HG03095 (cell line): ENCODE measurements around the gene EIF4E.
A peak's percentile ranks its signal among the peaks of the same experiment; 100 is the strongest.

Source experiments
- ATAC-seq: cut with Tn5 transposase; IDR thresholded peaks from one replicate; pipeline ENCODE4 v1.9.1; 2021; ENCODE audit warnings: moderate library complexity; ENCODE audit not compliant: unreplicated experiment

The EIF4E gene, protein sequence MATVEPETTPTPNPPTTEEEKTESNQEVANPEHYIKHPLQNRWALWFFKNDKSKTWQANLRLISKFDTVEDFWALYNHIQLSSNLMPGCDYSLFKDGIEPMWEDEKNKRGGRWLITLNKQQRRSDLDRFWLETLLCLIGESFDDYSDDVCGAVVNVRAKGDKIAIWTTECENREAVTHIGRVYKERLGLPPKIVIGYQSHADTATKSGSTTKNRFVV

DNA sequence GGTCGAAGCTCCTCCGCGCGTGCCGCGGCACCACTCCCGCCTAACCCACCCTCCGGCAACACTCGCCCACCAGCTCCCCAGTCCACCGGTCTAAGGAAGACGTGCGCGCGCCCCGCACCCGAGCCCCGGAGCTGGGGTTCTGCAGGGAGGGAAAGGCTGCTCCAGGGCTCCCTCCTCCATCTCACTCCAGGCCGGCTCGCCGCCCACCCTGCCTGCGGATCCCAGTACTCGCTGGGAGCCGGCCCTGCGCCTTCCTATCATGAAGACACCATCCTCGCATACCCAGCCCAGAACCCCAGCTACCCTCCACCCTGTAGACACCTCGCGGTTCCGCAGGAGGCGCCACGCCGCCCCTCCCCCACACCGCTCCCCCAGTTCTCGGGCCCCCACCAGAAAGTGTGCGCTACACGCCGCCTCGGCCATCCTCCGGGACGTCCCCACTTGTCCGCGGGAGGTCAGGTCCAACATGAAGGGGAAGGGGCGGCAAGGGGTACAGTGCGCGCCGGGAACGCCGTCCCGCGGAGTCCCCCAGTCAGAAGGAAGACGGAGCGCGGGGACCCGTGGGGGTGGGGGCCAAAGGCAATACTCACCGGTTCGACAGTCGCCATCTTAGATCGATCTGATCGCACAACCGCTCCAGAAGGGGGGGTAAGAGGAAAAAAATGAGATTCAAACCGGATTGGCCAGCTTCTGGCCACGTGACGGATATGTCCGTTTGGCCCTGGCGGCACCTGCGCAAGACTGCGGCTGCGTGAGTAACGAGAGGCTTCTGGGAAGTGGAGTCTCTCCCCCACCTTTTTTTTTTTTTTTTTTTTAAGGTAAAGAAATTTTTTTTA, at the start of gene EIF4E:
EIF4E (minus strand) TSS at position 629 of the 836 bp plus-strand sequence; CDS start at position 608, 21 bp downstream.
- ATAC-seq: peak; percentile 60

DNA sequence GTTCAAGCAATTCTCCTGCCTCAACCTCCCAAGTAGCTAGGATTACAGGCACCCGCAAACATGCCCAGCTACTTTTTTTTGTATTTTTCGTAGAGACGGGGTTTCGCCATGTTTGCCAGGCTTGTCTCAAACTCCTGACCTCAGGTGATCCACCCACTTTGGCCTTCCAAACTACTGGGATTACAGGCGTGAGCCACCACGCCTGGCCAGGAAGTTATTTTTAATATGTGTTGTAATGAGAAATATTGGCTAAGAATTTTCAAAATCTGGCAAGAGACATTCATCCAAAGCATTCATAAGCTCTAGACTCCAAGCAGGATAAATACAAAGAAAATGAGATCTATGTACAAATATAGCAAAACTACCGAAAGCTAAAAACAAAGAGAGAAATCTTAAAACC, 48.6 kb upstream of the EIF4E start:
- ATAC-seq: no peak

DNA sequence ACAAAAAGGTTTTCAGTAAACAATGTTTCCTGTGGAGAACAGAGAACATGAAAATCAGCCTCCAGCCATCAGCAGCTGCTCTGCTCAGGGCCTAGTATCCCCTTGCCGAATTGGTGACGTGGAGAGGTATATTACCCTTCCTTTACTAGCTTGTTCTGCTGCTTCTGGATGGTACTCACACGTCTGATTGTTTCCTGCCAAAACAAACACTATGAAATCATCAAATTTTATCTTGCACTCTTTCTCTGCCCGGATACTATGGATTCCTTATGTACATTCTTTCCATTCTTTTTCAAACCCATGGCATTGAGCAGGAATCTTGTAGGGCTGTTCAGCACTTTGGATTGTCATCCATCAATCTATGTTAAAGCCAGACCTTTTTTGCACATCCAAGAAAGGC, 47.8 kb upstream of the EIF4E start:
- ATAC-seq: no peak

DNA sequence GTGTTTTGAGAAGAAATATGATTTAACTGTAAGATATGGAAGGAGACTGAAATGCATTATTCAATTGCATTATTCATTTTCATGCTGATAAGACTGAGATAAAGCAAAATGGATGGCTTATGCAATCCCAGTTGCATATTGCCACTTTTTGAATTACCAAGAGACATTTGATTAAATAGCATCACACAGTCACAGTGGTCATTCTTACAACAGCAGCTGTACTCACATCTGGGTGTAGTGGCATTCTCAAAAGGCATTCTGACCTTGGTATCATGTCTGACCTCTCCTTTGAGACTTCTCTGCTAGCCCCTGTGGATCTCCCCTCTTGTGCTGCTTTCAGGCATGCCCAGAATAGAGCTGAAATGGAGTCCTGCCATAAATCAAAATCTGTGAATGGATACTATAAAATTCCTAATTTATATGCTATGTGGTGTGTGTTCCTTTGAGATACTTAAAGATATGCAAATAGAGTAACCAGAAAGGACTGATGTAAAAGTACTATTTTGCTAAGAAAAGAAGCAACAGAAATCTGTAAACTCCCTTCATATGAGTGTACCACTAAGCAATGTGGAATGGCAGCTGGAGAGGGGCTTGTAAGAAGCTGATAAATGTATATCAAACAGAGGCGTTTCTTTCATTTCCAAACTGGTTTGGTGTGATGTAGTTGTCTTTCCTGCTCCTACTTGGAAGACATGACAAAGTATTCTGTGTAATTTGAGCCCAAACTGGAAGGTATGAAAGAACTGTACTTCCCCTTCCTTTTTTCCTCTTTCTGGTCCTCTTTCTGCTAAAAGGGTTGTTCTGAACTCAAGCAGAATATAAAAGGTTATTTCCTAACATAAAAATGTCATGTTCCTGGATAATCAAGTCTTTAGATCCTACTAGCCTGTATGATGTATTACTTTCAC, 41.2 kb upstream of the EIF4E start:
- no peak for ATAC-seq

DNA sequence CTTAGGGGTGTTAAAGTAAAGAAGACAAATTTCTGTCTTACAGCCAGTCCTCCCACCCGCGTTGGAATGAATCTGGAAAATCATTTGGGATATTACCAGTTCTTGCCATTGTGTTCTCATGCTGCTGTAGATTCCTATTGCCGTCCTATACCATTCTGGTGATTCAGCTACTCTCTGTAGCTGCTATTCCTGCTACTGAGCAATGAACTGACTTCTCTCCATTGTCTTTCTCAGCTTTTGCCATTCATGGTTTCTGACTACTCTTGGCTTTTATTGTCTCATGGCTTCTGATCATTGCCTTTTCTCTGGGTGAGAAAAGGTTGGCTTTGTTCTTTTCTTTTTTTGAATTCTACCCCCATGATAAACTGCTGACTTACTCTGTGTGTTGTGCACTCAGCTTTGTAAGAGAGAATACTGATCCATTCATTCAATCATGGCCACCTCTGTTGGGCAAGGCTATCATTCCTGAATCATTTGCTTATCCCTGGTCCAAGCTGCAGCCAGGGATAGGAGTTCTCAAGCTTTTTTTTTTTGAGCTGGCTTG, 38.9 kb upstream of the EIF4E start:
- ATAC-seq: no peak

DNA sequence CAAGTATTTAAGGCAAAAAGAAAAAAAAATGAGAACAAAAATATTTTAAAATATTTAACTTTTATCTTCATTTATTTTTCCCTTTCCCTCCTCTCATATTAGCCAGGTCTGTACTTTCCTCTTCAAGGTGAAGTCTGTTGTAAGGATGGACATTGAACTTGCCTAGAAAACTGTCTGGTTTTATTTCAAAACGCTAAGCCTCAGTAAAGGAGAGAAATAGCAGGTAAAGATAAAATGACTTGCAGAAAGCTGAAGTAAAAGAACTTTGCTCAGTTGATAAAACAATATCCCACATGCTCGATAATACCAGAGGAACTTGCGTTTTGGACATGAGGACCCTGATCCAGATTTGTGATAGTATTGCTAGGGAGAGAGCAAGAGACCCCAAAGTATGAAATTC, 38.0 kb upstream of the EIF4E start:
- ATAC-seq: no peak

DNA sequence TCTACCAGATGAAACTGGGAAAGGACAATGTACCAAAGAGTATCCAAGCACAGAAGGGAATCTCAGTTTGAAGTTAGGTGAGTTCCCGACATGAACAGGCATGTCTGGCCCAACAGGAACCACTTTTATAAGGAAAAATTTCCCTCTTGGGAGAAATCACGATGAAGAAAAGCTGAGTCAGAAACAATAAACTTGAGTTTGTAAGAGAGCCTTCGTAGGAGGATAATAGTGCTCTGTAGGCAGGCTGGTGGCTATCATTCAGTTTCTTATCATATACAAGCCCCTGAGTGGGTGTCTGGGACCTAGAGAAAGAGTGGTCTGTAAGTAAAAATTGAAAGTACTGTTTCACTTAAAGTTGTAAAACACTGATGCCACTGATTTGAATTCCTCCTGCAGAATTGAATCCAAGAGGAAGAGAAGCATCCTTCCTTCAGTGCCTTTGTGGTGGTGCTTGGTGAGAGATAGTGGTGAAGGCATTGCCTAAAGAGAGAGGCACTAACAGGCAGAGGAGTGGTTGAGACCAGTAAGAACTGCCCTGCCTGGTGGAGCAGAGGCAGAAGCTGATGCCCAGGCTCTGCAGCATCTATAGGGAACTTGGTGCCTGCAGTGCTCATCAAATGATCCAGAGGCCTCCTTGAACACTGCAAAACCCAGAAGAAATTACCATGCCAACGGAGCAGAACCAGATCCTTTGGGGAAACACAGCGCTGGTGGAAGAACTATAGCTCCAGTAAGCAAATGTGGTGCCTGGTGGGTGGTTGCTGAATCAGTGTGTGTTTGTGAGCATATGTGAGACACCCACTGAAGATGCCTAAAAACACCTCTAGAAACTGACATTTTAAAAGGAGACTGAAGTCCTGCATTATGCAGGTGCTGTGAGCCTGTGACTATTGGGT, 34.9 kb upstream of the EIF4E start:
- ATAC-seq: no peak

DNA sequence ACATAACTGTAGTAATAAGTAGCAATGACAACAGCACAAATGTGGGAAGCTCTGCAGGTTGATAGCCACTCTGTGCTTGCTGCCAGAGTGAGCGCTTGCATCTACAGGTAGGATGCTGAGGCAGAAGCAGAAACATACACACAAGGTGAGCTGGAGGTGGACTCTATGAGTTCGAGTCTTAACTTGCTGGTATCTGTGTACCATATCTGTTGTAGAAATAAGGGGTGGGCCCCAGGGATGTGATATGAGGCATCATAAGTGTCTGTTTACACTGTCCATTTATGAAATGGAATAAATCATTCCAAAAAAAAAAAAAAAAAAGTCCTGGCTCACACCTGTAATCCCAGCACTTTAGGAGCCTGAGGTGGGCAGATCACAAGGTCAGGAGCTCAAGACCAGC, 32.8 kb upstream of the EIF4E start:
- ATAC-seq: no peak

DNA sequence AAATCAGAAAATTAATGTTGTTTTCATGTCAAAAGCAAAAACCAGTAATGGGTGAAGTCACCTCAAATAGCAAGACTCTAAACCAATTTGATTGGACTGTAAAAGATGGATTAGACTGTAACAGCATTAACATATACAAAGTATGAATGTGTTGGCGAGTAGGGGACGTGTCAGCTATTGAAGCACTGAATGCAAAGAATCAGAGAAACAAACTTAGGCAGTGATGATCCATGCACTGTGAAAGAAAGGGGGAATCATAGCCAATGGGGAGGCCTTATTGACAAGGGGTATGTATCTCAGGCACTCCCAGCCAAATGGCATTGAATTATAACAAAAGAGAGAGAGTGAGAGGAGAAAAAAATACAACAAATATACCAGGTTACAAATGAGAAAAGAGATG, 30.5 kb upstream of the EIF4E start:
- no peak for ATAC-seq

DNA sequence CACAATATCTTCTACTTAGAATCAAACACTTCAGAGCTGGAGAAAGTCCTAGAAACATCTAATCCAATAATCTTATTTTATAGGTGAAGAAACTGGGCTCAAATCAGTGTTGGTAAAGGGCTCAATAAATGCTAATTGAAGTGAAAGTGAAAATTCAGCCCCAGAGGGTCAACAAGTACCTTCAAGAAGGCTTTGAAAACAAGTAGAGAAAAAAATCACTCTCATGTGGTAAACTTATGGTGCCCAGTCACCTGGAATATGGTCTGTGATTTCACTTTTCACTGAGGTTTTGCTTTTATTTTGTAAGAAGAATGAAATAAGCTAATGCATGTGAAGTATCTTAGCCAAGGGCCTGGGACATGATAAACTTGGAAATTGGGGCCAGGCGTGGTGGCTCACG, 29.1 kb upstream of the EIF4E start:
- no peak for ATAC-seq

DNA sequence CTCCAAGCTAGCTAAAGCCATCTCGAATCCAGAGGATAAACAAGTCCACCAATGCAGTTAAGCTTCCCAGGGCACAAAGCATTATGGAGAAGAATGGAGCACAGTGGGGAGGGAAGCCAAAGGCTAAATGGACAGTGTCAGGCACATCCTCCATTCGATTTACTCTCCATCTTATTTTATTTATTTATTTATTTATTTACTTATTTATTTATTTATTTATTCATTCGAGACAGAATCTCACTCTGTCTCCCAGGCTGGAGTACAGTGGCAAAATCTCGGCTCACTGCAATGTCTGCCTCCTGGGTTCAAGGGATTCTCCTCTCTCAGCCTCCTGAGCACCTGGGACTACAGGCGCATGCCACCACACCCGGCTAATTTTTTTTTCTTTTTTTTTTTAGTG, 26.3 kb upstream of the EIF4E start:
- ATAC-seq: no peak

DNA sequence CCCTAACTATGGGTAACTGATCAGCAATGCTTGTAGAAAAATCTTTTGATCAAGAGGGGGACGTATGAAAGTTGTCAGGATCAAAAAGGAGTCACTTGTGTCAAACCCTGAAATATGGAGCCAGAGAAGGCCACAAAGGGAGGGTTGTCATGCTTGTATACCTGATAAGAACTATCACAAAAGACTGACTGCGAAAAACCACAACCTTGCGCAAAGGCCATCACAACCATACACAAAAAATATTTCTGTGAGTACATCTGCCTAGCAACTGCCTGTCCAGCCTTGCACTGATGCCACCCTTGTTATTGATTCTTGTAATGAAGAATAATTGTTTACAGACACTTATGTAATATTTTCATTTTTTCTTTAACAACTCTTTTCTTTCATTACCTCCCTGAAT, 22.8 kb upstream of the EIF4E start:
- ATAC-seq: no peak

DNA sequence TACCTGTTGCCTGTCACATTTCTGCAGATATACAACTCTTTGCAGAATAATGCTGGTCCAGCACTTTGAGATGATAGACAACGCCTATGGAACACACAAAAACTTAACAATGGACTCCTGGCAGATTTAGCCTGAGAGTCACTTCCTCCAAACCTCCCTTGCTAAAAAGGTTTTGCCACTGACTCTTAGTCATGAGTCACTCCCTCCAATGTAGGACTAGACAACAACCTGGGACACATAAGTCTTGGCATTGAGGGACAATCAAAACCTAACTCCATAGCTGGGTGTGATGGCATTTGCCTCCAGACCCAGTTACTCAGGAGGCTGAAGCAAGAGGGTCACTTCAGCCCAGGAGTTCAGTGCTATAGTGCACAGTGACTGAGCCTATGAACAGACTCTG, 22.0 kb upstream of the EIF4E start:
- ATAC-seq: no peak

DNA sequence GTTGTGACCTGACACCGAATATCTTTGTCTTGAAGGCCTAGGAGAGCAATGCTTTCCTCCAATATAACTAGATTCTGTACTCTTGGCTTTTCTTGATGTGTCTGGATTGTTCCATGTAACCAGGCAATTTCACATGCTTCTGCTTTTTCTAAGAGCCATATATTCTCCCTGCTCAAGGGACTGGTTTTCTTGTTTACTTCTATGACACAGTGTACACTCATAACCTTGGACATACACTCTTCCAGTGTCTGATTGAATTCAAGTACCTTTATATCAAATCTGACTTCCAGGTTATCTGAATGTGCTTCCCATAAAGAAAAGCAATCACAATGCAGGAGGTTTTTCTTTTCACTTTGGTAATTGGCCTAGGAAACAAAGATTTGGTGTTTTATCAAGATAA, 17.4 kb upstream of the EIF4E start:
- no peak for ATAC-seq

DNA sequence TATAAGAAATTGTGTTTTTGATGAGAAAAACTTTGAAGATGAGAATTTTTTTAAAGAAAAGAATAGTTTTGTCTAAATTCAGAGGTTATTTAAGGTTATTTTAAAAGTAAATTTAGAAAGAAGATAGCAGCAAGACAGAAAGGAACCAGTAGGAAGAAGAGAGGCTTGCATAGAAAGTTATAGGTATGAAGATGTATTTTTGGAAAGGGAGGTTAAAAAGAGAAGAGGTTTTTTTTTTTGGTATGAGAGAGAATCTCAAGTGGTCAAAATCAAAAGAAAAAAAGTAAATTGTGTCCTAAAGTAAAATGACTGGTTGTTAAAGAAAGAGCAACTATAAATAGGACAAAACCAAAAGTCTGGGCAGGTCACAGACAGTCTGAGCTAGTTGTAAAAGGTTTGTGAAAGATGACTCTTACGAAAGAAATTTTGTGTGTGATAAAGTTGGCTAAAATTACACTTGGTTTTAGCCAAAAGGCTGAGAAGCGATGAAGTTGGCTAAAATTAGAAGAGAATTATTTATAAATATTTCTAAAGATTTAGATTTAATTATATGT, 16.4 kb upstream of the EIF4E start:
- peak; percentile 84 for ATAC-seq

DNA sequence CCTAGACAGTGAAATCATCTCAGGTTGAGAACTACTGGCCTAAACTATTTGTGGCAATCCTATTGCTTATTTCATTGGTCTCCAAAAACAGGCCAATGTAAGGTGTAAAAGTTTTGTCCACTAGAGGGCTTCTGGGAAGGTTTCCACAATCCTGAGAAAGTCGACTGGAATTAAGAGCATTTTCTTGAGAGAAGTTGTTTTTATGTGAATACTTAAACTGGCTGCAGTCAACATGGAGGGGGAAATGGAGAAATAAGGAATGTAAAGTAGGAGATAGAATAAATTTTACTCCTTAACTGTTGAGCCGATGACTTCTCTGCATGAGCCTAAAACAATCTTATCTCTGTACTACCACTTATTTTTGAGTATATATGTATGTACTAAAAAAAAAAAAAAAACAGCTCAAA, 11.0 kb upstream of the EIF4E start:
- ATAC-seq: no peak

DNA sequence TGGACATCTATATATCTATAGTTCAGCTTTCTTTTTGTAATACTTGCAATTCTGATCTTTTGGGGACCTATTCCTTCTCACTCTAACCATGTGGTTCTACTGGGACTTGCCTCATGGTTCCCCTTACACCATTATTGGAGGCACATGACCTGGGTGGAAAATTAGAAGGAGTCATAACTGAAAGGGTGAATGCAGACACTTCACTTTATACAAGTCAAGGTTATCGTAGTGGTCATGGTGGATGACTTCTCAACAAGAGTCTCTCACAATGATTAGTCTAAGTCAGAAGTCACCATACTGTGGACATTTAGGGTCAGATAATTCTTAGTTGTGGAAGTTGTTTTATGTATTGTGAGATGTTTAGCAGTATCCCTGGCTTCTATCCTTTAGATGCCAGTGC, 10.5 kb upstream of the EIF4E start:
- ATAC-seq: no peak

DNA sequence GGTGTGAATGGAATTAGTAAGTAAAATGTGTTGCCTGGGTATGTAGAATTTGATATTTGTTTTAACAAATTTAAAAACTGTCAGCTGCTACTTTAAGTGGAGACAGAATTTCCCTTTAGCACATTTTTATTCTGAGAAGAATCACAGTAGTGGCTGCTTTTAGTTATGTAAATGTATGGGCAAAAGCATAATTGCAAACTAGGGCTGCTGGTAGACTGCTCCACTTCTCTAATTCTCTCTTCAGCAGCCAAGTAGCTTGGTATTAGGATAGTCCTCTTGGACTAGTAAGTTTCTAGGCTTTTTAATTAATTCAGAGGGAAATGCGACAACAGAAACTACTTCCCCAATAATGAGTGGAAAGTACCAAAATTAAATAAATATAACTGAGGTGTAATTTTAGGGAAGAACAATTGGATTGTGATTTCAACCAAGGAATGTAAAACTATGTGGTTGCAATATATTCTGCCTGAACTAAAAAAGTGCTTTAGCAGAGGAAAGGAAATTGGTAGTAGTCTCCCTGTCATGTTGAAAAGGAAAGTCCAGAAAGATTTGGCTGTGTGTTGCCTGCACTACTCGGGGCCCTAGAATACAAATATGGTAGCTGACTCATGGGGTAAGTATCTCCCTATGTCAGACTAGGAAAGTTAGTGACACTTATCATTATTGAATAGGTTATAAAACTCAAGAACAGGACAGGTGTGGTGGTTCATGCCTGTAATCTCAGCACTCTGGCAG, 9.2 kb upstream of the EIF4E start:
- no peak for ATAC-seq

DNA sequence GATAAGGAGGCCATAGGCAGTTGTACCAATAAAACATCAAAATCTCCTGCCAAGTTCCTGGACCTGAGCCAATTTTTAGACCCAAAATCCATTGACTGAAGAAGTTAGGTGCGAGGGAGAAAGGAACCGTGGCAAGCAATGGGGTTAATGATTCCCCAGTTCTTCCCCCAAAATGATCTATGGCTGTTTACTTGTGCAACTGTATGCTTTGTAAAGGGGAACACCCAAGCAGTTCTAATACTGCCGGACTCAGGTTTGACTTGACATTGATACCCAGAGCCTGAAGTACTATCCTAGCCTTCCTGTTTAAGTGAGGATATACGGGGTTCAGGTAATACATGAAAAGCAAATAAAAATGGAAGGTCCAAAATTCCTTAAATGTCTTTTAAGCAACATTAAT, 6.7 kb upstream of the EIF4E start:
- no peak for ATAC-seq
